Fibroblast of skin of left biceps (primary cell): ENCODE results near the gene CLEC2A.
"Not testable (repeated sequence)": the region's sequence is repeated elsewhere in the genome, so short reads cannot be mapped to it uniquely, and the experiment has no call there.

Source experiments
- DNase-seq, 2 experiments: peaks; one replicate each; pipeline ENCODE4 v3.0.0-alpha.2; 2013; ENCODE audit warnings: low read depth in 2 of 2

The CLEC2A gene

GRCh38 chr12:9932270-9932669 is at the start of gene CLEC2A:
Gene CLEC2A (minus strand): TSS chr12:9932370. CDS start chr12:9932329, 41 bp downstream.
- no peak for DNase-seq

- DNase-seq, result no peak
These were observed 48.0 kb upstream of the CLEC2A start for GRCh38 chr12:9980126-9980525.

GRCh38 chr12:9977916-9978315 is 45.7 kb upstream of the CLEC2A start:
- no peak for DNase-seq

- DNase-seq, result not testable (repeated sequence)
These were observed 44.5 kb upstream of the CLEC2A start for GRCh38 chr12:9976626-9977025.

- no peak for DNase-seq
These were observed 43.4 kb upstream of the CLEC2A start for GRCh38 chr12:9975614-9976013.

- DNase-seq, result not testable (repeated sequence)
These were observed 42.6 kb upstream of the CLEC2A start for GRCh38 chr12:9974731-9975130.

GRCh38 chr12:9973949-9974348 is 41.8 kb upstream of the CLEC2A start:
- no peak for DNase-seq

GRCh38 chr12:9971181-9971580 is 39.0 kb upstream of the CLEC2A start, which contains the start of gene CLEC12A:
Gene CLEC12A (plus strand): TSS chr12:9971409. CDS start chr12:9971597, 188 bp downstream.
- no peak for DNase-seq

- DNase-seq, result no peak
These were observed 37.5 kb upstream of the CLEC2A start for GRCh38 chr12:9969673-9970072.

- DNase-seq, result no peak
These were observed 29.7 kb upstream of the CLEC2A start for GRCh38 chr12:9961901-9962300.

GRCh38 chr12:9961106-9961505 is 28.9 kb upstream of the CLEC2A start:
- no peak for DNase-seq

GRCh38 chr12:9960590-9960989 is 28.4 kb upstream of the CLEC2A start:
- no peak for DNase-seq

GRCh38 chr12:9957834-9958233 is 25.7 kb upstream of the CLEC2A start:
- no peak for DNase-seq

GRCh38 chr12:9952954-9953729 is 21.0 kb upstream of the CLEC2A start:
- not testable (repeated sequence) for DNase-seq

GRCh38 chr12:9951026-9951675 is 19.0 kb upstream of the CLEC2A start:
- DNase-seq, result no peak

GRCh38 chr12:9948606-9949296 is 16.6 kb upstream of the CLEC2A start:
- DNase-seq, result no peak

- no peak for DNase-seq
These were observed 15.5 kb upstream of the CLEC2A start for GRCh38 chr12:9947674-9948073.

GRCh38 chr12:9944391-9944790 is 12.2 kb upstream of the CLEC2A start:
- DNase-seq, result no peak

- no peak for DNase-seq
These were observed 11.1 kb upstream of the CLEC2A start for GRCh38 chr12:9943240-9943639.

GRCh38 chr12:9941838-9942237 is 9.7 kb upstream of the CLEC2A start:
- no peak for DNase-seq

GRCh38 chr12:9940375-9940774 is 8.2 kb upstream of the CLEC2A start:
- DNase-seq, result no peak

- no peak for DNase-seq
These were observed 4.4 kb upstream of the CLEC2A start for GRCh38 chr12:9936591-9936990.

- DNase-seq, result no peak
These were observed 2.9 kb upstream of the CLEC2A start for GRCh38 chr12:9935026-9935425.
